Mesothelial cell of epicardium (in vitro differentiated cells): ENCODE results near the gene CGRRF1. TPM values are rescaled to one million over a fixed set of nuclear protein-coding genes. Genes with fewer than 3 reads are reported as not detected.

Source experiments
- DNase-seq, 2 experiments: peaks; one replicate each; pipeline ENCODE4 v3.0.0; 2021; ENCODE audit warnings: low spot score in 2 of 2; ENCODE audit not compliant: unreplicated experiment in 2 of 2
- H3K27ac Mint-ChIP-seq: 2 replicates; pipeline ENCODE4 v1.8.0; 2021; ENCODE audit warnings: mixed read lengths
- H3K27me3 Mint-ChIP-seq: 2 replicates; pipeline ENCODE4 v1.8.0; 2021; ENCODE audit warnings: low read depth, mixed read lengths
- H3K36me3 Mint-ChIP-seq: 2 replicates; pipeline ENCODE4 v1.8.0; 2021; ENCODE audit warnings: mixed read lengths
- H3K4me1 Mint-ChIP-seq: 2 replicates; pipeline ENCODE4 v1.8.0; 2021; ENCODE audit warnings: mixed read lengths
- H3K4me3 Mint-ChIP-seq: 2 replicates; pipeline ENCODE4 v1.8.0; 2021; ENCODE audit warnings: mild to moderate bottlenecking, moderate library complexity, mixed read lengths
- H3K9me3 Mint-ChIP-seq: 2 replicates; pipeline ENCODE4 v1.8.0; 2021; ENCODE audit warnings: mixed read lengths
- CTCF ChIP-seq: fragments of 200-600 bp; sonication (generic); IDR thresholded peaks from one replicate; pipeline ENCODE4 v1.5.0; 2021; ENCODE audit warnings: antibody characterized with exemption; ENCODE audit not compliant: unreplicated experiment
- total RNA-seq: library from RNA; stranded (reverse); gene quantifications from 3 replicates; pipeline ENCODE4 v1.2.1, GENCODE V29; 2021

Gene CGRRF1
- total RNA-seq, 1 donor from 2014 or later, result 17.1 TPM

GRCh38 chr14:54532111-54533012 is 22.7 kb downstream of the CGRRF1 start:
- H3K4me1 Mint-ChIP-seq, result peaks cover 2% of the 10 kb centered on the region
- no peak for DNase-seq
- no peak overlapping the region for H3K4me3 Mint-ChIP-seq
- H3K36me3 Mint-ChIP-seq, result peaks cover 14% of the 10 kb centered on the region
- H3K9me3 Mint-ChIP-seq, result peaks cover 7% of the 10 kb centered on the region
- no peak for TF ChIP-seq CTCF
- no peaks in the 10 kb centered on the region for H3K27me3 Mint-ChIP-seq
- no peak overlapping the region for H3K27ac Mint-ChIP-seq

GRCh38 chr14:54533100-54533499 is 23.4 kb downstream of the CGRRF1 start:
- H3K27ac Mint-ChIP-seq, result no peak overlapping the region

GRCh38 chr14:54535126-54535525 is 25.4 kb downstream of the CGRRF1 start:
- no peaks in the 10 kb centered on the region for H3K4me1 Mint-ChIP-seq
- no peak for TF ChIP-seq CTCF
- H3K27me3 Mint-ChIP-seq, result no peaks in the 10 kb centered on the region
- peaks cover 20% of the 10 kb centered on the region for H3K36me3 Mint-ChIP-seq
- peaks cover 7% of the 10 kb centered on the region for H3K9me3 Mint-ChIP-seq
- DNase-seq, result no peak
- no peak overlapping the region for H3K4me3 Mint-ChIP-seq
- no peak overlapping the region for H3K27ac Mint-ChIP-seq

More at GRCh38 chr14:54533100-54533499, 23.4 kb downstream of the CGRRF1 start:
- no peak for TF ChIP-seq CTCF
- DNase-seq, result no peak
- Mint-ChIP-seq H3K27me3 (no peaks in the 10 kb centered on the region), H3K4me1 (peaks cover 2% of the 10 kb centered on the region), H3K9me3 (peaks cover 7% of the 10 kb centered on the region), H3K4me3 (no peak overlapping the region), H3K36me3 (peaks cover 17% of the 10 kb centered on the region)

GRCh38 chr14:54535646-54536045 is 25.9 kb downstream of the CGRRF1 start:
- Mint-ChIP-seq H3K4me1 (no peaks in the 10 kb centered on the region), H3K27ac (no peak overlapping the region)

GRCh38 chr14:54537651-54538050 is 27.9 kb downstream of the CGRRF1 start:
- Mint-ChIP-seq H3K36me3 (peaks cover 26% of the 10 kb centered on the region), H3K4me3 (no peak overlapping the region), H3K9me3 (peaks cover 7% of the 10 kb centered on the region), H3K27ac (no peak overlapping the region), H3K27me3 (no peaks in the 10 kb centered on the region), H3K4me1 (no peaks in the 10 kb centered on the region)
- TF ChIP-seq CTCF, result no peak
- no peak for DNase-seq

More at GRCh38 chr14:54535646-54536045, 25.9 kb downstream of the CGRRF1 start:
- DNase-seq, result no peak
- peaks cover 7% of the 10 kb centered on the region for H3K9me3 Mint-ChIP-seq
- peaks cover 22% of the 10 kb centered on the region for H3K36me3 Mint-ChIP-seq
- no peak overlapping the region for H3K4me3 Mint-ChIP-seq
- no peak for TF ChIP-seq CTCF
- no peaks in the 10 kb centered on the region for H3K27me3 Mint-ChIP-seq
